ENCODE data around the gene LARP4B.

The LARP4B gene

DNA sequence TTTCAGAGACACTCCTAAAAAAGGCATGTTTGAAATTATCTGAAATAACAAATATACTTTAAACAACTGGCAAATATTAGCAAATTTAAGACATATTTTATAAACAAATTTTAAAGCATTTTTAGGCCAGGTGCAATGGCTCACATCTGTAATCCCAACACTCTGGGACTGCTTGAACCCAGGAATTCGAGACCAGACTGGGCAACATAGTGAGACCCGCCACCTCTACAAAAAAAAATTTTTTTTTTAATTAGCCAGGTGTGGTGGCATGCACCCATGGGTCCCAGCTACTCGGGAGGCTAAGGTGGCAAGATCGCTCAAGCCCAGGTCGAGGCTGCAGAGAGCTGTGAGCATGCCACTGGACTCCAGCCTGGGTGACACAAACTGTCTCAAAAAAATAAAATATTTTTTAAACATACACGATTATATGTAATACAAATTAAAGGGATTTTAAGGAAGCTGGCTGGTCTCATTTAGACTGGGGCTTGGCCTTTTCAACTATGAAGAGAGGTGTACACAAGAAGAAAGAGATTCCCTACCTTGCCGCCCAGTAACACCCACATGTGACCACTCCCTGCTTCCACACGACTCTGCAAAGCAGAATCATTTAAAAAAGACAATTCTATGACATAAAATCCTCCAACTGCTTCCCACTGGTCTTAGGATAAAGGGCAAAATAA, 7.5 kb downstream of the LARP4B start:
- no peak for ATAC-seq

DNA sequence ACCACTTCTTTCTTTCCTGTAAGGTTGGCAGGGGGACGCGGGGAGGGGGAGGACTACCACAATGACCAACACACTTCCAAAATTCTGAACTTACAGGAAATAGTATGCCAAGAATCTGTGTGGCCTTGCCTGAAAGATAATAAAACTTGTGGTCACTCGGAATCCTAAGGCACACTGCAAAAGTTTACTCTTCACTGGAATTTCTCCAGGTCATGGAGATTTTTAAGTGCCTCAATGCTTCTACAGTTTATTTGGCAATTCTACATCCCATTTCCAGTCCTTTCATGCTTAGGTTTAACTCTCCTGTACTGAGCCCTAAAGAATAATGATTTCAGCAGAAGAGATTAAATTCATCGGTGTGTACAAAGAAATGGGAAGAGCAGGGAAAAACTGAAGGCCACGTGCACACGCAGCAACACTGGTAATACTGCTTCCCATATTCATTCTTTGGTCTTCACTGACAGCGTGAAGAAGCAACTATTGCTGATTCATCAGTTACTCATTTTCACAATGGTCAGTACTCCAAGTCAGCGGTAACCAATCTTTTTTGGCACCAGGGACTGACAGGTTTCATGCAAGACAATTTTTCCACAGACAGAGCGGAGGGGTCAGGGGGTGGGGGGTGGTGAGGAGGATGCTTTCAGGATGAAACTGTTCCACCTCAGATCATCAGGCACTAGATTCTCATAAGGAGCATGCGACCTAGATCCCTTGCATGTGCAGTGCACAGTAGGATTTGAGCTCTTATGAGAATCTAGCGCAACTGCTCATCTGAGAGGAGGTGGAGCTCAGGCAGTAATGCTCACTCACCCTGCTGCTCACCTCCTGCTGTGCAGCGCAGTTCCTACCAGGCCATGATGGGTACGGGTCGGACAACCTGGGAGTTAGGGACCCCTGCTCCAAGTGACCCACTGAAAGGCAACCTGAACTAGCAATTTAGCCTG, 9.8 kb downstream of the LARP4B start:
- ATAC-seq = no peak

DNA sequence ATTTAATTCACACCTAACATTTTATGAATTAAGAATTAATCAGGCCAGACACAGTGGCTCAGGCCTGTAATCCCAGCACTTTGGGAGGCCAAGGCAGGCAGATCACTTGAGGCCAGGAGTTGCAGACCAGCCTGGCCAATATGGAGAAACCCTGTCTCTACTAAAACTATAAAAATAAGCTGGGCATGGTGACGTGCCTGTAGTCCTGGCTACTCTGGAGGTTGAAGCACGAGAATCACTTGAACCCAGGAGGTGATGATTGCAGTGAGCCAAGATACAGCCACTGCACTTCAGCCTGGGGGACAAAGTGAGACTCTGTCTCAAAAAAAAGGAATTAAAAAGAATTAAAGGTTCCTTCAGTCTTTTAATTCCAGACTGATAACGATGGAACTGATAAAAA, 11.1 kb downstream of the LARP4B start:
- ATAC-seq = no peak

DNA sequence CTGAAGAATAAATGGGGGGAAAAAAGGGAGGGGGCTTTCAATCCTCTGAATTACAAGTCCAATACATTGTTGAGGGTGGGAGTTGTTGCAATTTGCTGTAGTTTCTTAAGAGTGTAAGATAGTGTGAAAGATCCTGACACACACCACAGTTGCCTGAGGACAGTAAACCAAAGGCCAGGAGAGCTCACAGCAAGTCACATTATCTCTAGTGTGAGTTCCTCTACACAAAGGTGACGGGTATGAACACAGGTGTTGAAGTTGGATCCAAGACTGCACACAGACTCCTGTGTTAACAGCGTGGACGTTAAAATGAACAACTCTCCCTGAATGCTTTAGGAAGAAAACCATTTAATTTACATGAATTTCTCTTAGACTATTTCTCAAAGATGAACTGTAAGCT, 12.0 kb downstream of the LARP4B start:
- no peak for ATAC-seq

DNA sequence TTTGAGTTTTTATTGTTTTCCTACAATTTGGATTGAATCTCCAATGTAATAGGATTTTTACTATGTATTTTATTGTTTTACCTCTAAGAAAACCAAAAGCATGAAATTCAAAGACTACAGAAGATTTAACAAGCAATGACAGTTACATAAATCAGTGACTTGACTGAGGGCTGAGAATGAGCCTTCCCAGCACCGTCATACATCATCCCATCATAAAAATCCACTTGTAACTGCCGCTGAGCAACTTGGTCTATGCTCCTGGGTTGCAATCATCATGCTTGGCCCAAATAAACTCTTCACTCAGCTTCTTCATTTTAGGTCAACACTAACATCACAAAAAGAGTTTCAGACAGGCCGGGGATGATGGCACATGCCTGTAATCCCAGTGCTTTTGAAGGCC, 13.5 kb downstream of the LARP4B start:
- no peak for ATAC-seq

DNA sequence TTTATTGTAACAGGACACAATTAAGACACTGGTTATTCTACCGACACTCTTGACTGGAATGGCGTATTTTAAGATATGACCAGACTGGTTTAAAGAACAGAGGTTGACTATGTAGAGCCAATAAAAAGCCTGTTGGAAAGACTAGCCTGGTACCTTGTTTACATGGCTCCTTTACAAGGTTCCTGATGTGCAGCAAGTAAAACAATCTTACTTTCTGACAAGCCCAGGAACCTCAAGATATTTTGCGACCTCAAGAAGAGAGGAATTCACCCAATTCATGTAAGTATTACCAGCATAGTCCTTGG, 14.1 kb downstream of the LARP4B start:
- ATAC-seq = no peak

DNA sequence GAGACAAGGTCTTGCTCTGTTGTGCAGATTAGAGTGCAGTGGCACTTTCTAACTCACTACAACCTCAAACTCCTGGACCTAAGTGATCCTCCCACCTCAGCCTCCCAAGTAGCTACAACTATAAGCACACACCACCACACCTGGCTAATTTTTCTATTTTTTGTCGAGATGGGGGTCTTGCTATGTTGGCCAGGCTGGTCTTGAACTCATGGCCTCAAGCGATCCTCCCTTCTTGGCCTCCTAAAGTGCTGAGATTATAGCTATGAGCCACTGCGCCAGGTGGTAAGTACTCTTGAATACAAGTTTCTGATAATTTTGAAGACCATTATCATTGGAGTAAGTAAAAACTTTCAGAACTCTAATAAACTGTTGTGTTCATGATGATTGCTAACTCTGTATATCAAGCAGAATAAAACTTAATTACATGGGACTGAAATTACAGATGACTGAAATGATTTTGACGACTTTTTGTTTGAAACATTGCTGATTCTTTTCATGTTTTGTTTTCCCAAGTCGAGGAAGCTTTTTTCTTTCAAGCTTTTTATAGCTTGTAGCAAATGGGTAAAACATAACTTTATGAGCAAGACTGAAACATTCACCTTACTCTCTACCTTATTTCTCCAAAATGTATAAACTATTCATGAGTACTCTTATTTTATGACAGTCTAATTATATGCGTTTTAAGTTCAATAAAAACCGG, 14.6 kb downstream of the LARP4B start:
- no peak for ATAC-seq

DNA sequence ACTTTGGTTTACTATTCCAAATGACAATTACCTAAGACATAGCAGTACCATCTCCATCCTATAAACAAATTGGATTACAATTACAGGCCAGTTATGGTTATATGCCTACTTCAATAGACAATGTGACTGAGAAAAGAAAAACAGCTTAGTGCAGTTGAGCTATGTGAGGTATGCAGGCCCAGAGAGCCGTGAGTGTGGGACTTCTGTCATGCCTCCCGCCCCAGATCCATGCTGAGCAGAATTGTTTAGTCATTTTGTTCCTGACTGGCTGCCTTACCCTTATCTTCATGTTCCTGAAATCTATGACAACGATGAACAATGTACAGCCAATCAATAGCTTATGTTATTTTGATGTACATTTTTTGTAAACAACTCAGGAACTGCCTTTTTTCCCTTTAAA, 21.7 kb downstream of the LARP4B start:
- ATAC-seq = no peak

DNA sequence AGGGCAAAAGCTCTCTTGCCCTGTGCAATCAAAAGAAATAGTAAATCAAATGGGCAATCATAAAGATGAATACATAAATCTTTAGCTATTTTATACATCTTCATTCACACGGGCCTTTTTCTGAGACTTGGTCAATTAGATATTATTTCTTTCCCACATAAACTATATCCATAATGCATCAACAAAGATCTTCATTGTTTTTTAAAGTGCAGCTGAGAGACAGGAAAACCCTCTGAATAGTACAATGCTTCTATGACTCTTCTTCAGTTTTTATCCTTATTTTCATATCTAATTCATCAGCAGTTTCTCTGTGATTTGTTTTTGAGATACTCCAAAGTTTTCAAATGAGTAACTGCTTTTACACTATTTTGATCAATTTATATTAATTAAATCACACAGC, 25.5 kb downstream of the LARP4B start:
- no peak for ATAC-seq

DNA sequence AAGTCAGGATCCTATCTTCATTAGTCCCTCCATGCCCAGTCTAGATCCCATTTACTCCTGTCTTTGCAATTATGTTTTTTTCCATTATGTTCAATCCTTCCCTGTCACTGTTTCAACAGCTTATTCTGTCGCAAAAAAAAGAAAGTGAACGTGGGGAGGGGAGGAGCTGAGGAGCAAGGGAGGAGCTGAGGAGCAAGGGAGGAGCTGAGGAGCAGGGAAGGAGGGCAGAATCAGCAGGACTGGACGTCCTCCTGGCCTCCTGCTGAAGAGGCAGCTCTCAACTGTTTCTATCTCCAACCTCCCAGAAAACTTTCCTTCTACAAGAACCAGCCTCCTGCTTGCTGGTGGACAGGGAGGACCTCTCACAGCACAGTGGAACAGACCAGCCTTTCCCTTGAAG, 26.0 kb downstream of the LARP4B start:
- ATAC-seq = no peak

DNA sequence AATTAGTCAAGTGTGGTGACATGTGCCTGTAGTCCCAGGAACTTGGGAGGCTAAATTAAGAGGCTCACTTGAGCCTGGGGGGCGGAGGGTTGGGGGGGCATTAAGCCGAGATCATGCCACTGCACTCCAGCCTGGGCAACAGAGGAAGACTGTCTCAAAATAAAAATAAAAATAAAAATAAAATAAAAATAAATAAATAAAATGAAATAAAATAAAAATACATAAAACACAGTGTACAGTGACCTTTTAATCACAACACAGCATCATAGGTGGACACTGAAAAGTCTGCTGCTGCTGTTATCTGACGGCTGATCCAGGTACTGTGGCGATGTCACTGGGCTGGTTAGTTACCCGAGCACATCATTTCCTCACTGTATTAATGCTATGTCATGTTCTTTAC, 27.1 kb downstream of the LARP4B start:
- ATAC-seq = no peak

DNA sequence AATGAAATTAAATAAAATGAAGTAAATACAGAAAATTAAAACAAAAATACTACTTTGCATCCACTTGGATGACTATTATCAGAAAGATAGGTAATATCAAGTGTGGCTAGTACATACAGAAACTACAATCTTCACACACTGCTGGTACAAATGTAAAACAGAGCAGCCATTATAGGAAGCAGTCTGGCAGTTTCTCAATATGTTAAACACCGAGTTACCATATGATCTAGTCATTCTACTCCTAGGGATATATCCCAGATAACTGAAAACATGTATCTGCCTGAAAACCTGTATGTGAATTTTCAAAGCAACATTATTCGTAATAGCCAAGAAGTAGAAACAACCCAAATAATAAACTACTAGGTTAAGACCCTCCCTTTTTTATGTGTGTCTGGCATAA, 33.4 kb downstream of the LARP4B start:
- no peak for ATAC-seq

DNA sequence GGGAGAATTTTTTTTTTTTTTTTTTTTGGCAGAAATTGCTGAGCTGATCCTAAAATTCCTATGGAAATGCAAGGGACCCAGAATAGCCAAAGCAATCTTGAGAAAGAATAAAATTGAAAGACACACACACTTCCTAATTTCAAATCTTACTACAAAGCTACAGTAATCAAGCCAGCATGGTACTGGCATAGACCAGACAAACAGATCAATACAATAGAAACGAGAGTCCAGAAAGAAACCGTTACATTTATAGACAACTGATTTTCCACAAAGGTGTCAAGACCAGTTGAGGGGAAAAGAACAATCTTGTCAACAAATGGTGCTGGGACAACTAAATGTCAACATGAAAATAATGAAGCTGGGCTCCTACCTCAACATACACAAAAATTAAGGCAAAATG, 34.5 kb downstream of the LARP4B start:
- ATAC-seq = no peak

DNA sequence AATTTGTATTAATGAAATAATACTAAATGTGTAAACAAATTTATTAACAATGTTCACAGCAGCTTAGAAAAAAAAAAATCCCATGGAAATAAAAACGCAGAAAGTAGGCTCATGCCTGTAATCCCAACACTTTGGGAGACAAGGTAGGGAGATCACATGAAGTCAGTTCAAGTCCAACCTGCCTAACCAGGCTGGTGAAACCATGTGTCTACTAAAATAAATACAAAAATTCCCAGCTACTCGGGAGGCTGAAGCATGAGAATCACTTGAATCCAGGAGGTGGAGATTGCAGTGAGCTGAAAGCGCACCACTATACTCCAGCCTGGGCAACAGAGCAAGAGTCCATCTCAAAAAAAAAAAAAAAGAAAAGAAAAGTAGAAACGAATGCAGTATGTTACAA, 36.2 kb downstream of the LARP4B start:
- no peak for ATAC-seq

DNA sequence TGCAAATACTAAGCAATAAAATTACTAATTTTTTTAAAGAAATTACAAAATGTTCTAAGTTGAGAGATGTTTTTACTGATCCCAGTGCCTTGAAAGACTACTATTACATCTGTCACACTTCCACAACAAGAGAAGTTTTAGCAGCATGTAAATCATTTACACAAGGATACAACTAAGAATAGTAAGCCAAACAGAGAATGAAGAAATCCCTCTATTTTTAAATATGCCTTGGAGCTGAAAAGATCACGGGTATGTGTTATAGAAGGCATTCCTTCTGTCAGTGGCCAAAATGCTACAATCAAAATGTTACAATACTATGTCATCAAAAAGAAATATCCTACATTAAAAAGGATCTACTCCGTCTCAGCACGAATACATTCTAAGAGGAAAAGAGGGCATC, 52.6 kb downstream of the LARP4B start:
- no peak for ATAC-seq

DNA sequence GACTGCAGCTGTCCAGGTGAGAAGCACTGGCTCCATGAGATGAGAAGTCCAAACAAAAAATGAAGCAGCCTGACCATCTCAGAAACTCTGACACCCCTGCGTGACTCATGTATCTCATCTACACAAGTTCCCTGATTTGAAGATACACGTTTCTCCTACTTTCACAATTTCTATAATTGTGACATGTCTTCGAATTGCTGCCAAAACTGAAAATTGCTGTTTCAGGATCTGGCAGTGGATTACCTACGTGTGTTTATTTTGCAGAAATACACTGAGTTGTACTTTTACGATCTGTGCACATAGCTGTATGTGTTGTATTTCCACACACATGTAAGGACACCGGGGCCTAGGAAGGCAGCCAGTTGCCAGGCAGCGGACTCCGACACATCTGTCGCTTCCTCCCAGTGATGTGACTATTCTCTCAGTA, 53.2 kb downstream of the LARP4B start:
- ATAC-seq = no peak

DNA sequence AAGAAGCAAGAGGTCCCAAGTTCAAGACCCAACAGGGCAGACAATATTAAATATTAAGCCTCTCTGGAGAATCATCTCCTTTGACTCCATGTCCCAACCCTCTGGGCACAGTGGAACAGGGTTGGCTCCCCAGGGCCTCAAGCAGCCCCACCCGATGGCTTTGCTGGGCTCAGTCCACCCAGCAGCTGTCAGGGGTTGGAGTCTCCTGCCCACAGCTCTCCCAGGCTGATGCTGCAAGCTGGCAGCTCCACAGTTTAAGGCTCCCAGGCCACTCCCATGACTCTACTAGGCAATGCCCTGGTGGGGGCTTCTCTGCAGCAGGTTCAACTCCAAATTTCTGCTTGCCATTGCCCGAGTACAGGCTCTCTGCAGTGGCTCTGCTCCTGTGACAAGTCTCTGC, 55.1 kb downstream of the LARP4B start:
- ATAC-seq = no peak

DNA sequence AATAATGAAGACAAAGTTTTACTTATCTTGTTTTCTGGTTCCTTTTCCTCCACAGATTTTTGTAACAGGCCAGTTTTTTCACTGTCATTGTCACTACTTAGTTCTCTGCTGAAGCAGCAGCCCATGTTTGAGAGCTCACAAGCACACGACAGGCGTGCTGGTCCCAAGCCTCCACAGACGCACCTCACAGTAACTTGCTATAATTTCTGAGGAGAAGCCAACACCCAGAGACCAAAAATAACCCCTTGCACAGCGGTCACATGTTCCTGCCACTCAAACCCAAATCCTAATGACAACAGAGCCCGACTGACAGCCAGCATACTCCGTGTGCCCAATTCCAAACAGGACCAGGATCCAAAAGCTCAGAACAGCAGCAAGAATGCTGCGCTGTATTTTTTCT, 58.5 kb downstream of the LARP4B start:
- ATAC-seq = no peak

DNA sequence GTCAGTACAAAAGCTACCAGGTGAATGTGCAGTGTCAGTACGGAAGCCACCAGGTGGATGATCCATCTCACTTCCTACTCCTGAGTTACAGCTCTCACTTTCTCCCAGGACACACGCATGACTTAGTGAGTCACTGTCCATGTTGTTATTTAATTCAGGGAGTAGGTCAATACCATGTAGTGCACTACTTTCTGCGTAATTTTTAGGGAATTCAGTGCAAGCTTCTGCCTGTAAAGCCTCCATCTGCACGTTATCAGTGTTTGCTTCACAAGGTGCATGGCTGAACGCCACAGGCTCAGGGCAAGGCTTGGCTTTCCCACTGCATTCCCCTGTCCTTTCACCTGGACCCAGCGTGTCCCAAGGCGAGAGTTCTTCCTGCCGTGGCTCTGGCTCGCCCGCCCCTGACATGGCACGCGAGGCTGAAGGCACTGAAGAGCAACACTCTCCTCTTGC, 59.5 kb downstream of the LARP4B start:
- no peak for ATAC-seq

DNA sequence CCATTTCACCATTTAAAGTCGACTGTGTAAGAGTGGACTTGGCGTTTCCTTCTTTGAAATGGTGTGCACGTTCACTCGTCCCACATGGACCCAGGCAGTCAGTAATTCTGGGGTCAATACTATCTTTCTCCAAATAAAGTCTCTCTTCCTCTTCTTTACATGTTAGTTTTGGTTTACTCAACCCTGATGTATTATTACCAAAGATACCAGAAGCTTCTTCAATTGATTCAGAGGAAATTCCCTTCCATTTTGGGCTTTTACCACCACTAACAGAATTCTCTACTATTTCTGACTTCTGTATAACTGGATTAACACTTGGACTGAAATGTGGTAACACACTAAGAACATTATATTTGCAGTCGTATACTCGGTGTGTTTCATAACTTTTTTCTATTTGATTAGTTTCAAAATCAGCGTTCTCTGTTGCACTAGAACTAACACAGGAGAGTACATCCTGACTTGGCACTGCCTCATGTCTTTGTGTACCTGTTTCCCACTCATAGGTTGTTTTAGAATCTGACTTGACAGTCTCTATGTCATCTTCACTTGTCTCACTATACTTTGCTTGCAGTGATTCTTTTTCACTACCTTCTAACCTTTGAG, 60.8 kb downstream of the LARP4B start:
- ATAC-seq = peak in 1 of 2 donors; percentile 65

DNA sequence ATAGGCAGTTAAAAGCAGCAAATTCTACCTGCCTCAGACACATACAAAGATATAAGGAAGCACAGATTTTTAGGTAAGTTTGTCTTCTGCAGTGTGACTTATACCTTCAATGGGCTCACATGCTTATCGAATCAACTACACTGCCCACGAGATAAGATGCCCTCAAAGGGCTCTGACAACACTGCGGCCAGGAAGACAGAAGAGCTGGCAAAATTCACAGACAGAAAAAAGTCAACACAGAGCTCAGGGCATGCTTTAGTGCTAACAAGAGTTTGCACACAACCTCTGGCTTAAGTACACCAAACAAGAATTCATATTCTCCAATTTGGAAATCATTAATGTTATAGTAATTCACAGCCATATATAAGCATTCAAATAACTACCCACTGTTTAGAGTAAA, 62.3 kb downstream of the LARP4B start:
- ATAC-seq = no peak

DNA sequence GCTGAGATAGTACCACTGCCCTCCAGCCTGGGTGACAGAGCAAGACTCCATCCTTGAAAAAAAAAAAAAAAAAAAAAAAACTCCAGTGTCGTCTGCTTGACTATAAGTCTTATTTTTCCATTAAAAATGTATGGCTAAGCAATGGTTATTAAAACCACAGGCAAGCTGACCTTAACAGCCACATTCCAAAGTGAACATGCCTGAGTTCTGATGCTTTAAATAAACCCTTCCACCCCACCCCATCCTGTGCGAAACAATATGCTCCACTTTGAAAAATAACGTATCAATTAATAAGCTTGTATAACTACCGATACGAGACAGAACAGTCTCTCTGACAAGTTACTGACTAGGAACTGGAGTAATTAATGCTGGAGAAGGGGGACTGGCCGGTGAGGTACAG, 63.7 kb downstream of the LARP4B start:
- ATAC-seq = no peak

DNA sequence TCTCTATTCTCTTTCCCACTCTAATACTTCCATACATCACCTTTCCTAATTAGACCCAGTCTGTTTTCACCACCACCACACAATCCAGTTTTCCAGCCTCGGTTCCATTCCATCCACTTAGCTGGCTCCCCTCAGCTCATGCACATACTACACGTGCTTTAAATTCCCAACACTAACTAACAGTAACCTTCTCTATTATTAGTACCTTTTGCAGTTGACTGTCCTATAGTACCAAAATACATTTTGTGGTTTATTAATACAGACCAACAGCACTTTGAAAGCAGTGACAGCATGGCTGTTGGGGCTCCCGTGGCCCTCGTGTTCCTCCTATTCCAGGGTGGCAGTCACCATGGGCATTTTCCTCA, 64.9 kb downstream of the LARP4B start:
- ATAC-seq = no peak

Measured in activated CD4-positive, CD25-positive, alpha-beta regulatory T cell treated with anti-CD3 and anti-CD28 coated beads, Interleukin-2, amount 50 U/mL, for 24 hours (primary cell).